Measurements from ENCODE around the gene WDR6.

DNA sequence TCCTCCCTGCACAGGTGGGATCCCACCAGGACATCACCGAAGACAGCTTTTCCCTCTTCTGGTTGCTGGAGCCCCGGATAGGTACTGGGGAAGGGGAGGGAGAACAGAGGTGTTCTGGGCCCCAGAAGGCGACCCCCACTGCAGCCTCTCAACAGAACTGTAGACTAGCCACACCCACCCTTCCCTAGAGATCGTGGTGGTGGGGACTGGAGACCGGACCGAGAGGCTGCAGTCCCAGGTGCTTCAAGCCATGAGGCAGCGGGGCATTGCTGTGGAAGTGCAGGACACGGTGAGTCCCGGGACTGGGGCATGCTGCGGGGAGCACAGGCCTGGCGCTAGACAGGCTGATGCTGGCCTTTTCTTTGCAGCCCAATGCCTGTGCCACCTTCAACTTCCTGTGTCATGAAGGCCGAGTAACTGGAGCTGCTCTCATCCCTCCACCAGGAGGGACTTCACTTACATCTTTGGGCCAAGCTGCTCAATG lies 15.5 kb downstream of the WDR6 start:
- TF ChIP-seq SREBF2 (IDR thresholded peaks at IDR 0.05) (no peak), POLR2A (IDR thresholded peaks at IDR 0.05; ENCODE audit: low read length) (no peak), BHLHE40 (IDR thresholded peaks at IDR 0.05; ENCODE audit: low read depth, low read length) (no peak), CTCF (IDR thresholded peaks at IDR 0.05) (no peak), CEBPB (IDR thresholded peaks at IDR 0.05) (no peak), HOXA7 (CRISPR knock-in tag; IDR thresholded peaks at IDR 0.05) (no peak), ESRRA (IDR thresholded peaks at IDR 0.05; ENCODE audit: borderline replicate concordance, low read length) (no peak), EP300 (IDR thresholded peaks at IDR 0.05) (no peak), FOSL2 (IDR thresholded peaks at IDR 0.05) (no peak), FOSL2 (CRISPR knock-in tag; IDR thresholded peaks at IDR 0.05) (no peak), ZSCAN20 (CRISPR knock-in tag; IDR thresholded peaks at IDR 0.05) (no peak), RFX5 (IDR thresholded peaks at IDR 0.05) (no peak), MAX (IDR thresholded peaks at IDR 0.05) (no peak), REST (IDR thresholded peaks at IDR 0.05) (no peak)
